GM13977 (cell line): Measurements from ENCODE around the gene CLCNKA.
A peak's percentile ranks its signal among the peaks of the same experiment; 100 is the strongest.

ENCODE experiments used
- DNase-seq: peaks from one replicate; pipeline ENCODE4 v3.0.0; 2012; ENCODE audit warnings: low spot score
- CTCF ChIP-seq: IDR thresholded peaks from 2 replicates; pipeline ENCODE4 v1.5.1; 2012; ENCODE audit warnings: mild to moderate bottlenecking, control low read depth; ENCODE audit not compliant: insufficient read depth; ENCODE audit errors: extremely low read depth, missing control alignments
- in situ Hi-C: fragments of 300-500 bp; cut with MboI; formaldehyde crosslinking; loops from one replicate; pipeline ENCODE4 v1.12.0; 2022; ENCODE audit warnings: low sequenced_read_pairs, low pct_unique_long_range_greater_than_20kb, mixed read lengths, inconsistent platforms; ENCODE audit not compliant: unreplicated experiment

Gene CLCNKA

GRCh38 chr1:16009030-16009460, 12.8 kb upstream of the CLCNKA start:
- peak; percentile 91 for TF ChIP-seq CTCF
- in situ Hi-C loops, result no loop called here
- DNase-seq, result peak; percentile 77

GRCh38 chr1:16009678-16010077, 12.2 kb upstream of the CLCNKA start:
- no peak for DNase-seq
- in situ Hi-C loops, result no loop called here
- no peak for TF ChIP-seq CTCF

GRCh38 chr1:16010837-16011236, 11.0 kb upstream of the CLCNKA start:
- DNase-seq, result no peak

GRCh38 chr1:16011936-16012589, 9.8 kb upstream of the CLCNKA start:
- in situ Hi-C loops, result no loop called here
- no peak for TF ChIP-seq CTCF
- DNase-seq, result no peak

More at GRCh38 chr1:16010837-16011236, 11.0 kb upstream of the CLCNKA start:
- in situ Hi-C loops, result no loop called here
- TF ChIP-seq CTCF, result no peak

- no peak for TF ChIP-seq CTCF
- DNase-seq, result peak; percentile 79
- in situ Hi-C loops, result no loop called here
Observed at GRCh38 chr1:16012590-16013219, 9.1 kb upstream of the CLCNKA start.

- peak; percentile 76 for DNase-seq
- no peak for TF ChIP-seq CTCF
- in situ Hi-C loops, result no loop called here
Observed at GRCh38 chr1:16013220-16013907, 8.5 kb upstream of the CLCNKA start.
